ENCODE data around the gene FANCI. TPM values are rescaled to one million over a fixed set of nuclear protein-coding genes. Genes with fewer than 3 reads are reported as not detected.
A peak's percentile ranks its signal among the peaks of the same experiment; 100 is the strongest.

FANCI gene
- total and polyA plus RNA-seq, 9 donors, result 12.7 to 23.5 (median 19.0) TPM

DNA sequence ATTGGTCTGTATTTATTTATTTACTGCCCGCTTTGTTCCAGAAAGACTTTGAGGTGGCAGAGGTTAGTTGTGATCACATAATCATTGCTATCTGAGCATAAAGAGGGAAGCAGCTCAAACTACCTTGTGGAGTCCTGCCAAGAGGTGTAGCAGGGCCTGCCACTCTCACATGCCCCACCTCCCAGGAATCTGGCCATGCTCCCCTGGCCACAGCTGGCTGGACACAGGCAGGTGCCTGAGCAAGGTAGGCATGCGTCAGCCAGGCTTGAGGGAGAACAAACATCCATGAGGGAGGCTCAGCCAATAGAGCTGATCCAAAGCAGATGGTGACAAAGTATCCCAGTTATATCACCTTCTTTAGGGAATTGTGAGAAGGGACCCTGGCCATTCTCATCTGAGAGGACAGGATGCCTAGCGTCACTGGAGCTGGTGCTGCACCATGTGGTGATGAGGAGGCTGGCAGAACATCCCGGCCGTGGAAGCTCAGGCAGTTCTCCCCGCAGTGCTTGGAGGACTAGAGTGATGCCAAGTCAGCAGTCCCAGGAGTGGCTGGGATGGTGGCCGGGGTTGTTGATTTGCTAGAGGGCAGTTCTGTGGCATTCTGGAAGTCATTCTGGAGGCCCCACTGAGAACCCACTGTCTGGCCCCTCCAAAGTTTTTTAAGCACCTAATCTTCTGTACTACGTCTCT is 97.7 kb downstream of the FANCI start:
- Histone ChIP-seq H3K27me3 (ENCODE audit: control insufficient read depth, insufficient read depth, low read length) (peaks cover 41% of the 10 kb centered on the region), H3K36me3 (ENCODE audit: control insufficient read depth, insufficient read depth, low read length) (no peaks in the 10 kb centered on the region), H3K27ac (ENCODE audit: low read length) (no peak overlapping the region), H3K4me3 (ENCODE audit: low read length) (no peak overlapping the region), H3K9me3 (replicated peaks; ENCODE audit: control insufficient read depth, low read depth, low read length) (no peaks in the 10 kb centered on the region), H3K4me1 (ENCODE audit: control insufficient read depth, insufficient read depth, low read length) (no peaks in the 10 kb centered on the region)
- no peak for DNase-seq
- 69% methylated on average over 6 of the region's 8 CpGs for WGBS (ENCODE audit: insufficient coverage)

DNA sequence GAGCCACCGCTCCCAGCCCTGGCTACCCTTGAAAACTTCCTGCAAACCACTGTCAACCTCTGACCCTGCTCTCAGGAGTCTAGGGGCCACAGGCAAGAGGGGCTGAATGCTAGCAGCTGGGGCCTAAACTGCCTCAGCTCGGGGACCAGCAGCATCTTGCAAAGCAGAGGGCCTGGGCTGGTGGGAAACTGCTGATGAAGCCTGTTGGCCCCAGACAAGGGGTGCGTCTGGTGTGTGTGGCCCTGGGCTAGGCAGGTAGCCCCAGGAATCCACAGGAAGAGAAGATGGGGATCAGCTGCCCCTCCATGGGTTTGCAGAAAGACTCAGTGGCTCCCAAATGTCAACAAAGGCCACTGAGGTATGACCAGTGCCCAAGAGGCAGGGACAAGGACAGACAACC is 99.1 kb downstream of the FANCI start:
- H3K27me3 ChIP-seq (ENCODE audit: control insufficient read depth, insufficient read depth, low read length), result peaks cover 39% of the 10 kb centered on the region
- no peak overlapping the region for H3K4me3 ChIP-seq (ENCODE audit: low read length)
- no peak overlapping the region for H3K27ac ChIP-seq (ENCODE audit: low read length)
- 84% methylated on average over 3 of the region's 3 CpGs for WGBS (ENCODE audit: insufficient coverage)
- H3K9me3 ChIP-seq (replicated peaks; ENCODE audit: control insufficient read depth, low read depth, low read length), result no peaks in the 10 kb centered on the region
- no peaks in the 10 kb centered on the region for H3K4me1 ChIP-seq (ENCODE audit: control insufficient read depth, insufficient read depth, low read length)
- no peaks in the 10 kb centered on the region for H3K36me3 ChIP-seq (ENCODE audit: control insufficient read depth, insufficient read depth, low read length)
- no peak for DNase-seq

DNA sequence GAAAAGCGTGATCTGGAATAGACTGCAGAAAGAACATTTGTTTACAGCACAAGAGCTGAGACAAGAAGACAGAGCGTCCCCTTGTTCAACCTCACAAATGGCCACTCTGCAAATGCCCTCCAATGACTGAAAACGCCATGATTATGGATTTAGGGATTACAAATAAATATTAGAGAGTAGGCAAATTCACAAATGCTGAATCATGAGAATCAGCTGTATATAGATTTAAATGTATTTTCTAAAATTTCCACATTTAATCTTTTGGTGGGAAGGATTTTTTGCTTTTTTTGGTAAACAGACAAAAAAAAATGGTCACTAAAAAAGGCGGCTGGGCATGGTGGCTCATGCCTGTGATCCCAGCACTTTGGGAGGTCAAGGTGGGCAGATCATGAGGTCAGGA is 101.5 kb downstream of the FANCI start:
- H3K27ac ChIP-seq (ENCODE audit: low read length), result no peak overlapping the region
- no peak for DNase-seq
- no peaks in the 10 kb centered on the region for H3K4me1 ChIP-seq (ENCODE audit: control insufficient read depth, insufficient read depth, low read length)
- H3K9me3 ChIP-seq (replicated peaks; ENCODE audit: control insufficient read depth, low read depth, low read length), result no peaks in the 10 kb centered on the region
- no CpG with 5 or more reads among the region's 4 CpGs for WGBS (ENCODE audit: insufficient coverage)
- no peaks in the 10 kb centered on the region for H3K36me3 ChIP-seq (ENCODE audit: control insufficient read depth, insufficient read depth, low read length)
- H3K27me3 ChIP-seq (ENCODE audit: control insufficient read depth, insufficient read depth, low read length), result peaks cover 31% of the 10 kb centered on the region
- H3K4me3 ChIP-seq (ENCODE audit: low read length), result no peak overlapping the region

DNA sequence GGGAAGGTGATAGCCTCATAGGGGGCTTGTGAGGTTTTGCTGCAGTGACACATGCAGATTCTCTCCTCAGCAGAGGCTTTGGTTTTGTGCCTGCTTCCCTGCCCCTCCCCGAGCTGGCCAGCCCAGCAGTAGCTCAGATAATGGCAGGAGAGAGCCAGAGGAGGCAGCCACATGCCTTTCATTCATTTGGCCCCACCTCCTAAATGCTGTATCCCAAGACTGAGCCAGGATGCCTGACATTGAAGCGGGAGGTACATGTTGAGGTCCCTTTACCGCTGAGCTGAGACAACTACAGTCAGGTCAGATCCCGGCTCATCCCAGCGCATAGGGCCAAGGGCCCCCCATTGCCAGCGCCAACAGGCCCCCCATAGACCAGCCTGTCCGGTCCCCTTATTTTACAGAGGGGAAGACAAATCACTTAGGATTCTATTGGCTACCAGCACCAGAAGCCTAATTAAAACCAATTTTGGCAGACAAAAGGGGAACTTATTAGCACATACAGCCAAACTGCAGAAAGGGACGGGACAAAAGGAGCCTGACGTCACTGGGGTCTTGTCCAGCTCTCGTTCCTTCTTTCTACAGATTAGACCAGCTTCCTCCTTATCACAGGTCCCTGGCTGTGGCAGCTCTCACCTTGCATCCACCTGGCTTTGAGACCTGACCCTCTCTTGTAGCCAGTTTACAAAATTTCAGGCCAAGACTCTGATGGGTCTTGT is 102.9 kb downstream of the FANCI start:
- H3K4me1 ChIP-seq (ENCODE audit: control insufficient read depth, insufficient read depth, low read length), result no peaks in the 10 kb centered on the region
- no peak for DNase-seq
- H3K27ac ChIP-seq (ENCODE audit: low read length), result no peak overlapping the region
- H3K27me3 ChIP-seq (ENCODE audit: control insufficient read depth, insufficient read depth, low read length), result peaks cover 30% of the 10 kb centered on the region
- H3K4me3 ChIP-seq (ENCODE audit: low read length), result no peak overlapping the region
- H3K9me3 ChIP-seq (replicated peaks; ENCODE audit: control insufficient read depth, low read depth, low read length), result no peaks in the 10 kb centered on the region
- 26% methylated on average over 9 of the region's 10 CpGs for WGBS (ENCODE audit: insufficient coverage)
- H3K36me3 ChIP-seq (ENCODE audit: control insufficient read depth, insufficient read depth, low read length), result no peaks in the 10 kb centered on the region

DNA sequence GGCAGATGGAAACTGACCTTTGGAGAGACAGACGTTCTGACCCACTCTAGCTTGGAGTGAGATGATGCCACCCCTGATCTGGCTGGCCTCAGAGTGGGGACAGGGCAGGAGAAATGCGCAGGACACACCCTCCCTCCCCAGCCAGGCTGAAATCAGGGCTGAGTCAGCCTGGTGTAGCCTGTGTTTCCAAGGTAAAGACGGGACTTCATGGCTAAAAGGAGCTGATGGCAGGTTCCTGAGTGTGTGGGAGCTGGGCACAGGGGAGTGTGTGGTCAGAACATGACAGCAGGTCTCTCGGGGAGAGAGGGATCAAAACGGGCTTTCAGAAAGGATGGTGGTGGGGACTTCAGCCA is 105.4 kb downstream of the FANCI start:
- WGBS (ENCODE audit: insufficient coverage), result 71% methylated on average over 3 of the region's 5 CpGs
- H3K27me3 ChIP-seq (ENCODE audit: control insufficient read depth, insufficient read depth, low read length), result peaks cover 39% of the 10 kb centered on the region
- H3K4me1 ChIP-seq (ENCODE audit: control insufficient read depth, insufficient read depth, low read length), result no peaks in the 10 kb centered on the region
- no peaks in the 10 kb centered on the region for H3K36me3 ChIP-seq (ENCODE audit: control insufficient read depth, insufficient read depth, low read length)
- H3K4me3 ChIP-seq (ENCODE audit: low read length), result no peak overlapping the region
- no peak overlapping the region for H3K27ac ChIP-seq (ENCODE audit: low read length)
- no peaks in the 10 kb centered on the region for H3K9me3 ChIP-seq (replicated peaks; ENCODE audit: control insufficient read depth, low read depth, low read length)
- no peak for DNase-seq

DNA sequence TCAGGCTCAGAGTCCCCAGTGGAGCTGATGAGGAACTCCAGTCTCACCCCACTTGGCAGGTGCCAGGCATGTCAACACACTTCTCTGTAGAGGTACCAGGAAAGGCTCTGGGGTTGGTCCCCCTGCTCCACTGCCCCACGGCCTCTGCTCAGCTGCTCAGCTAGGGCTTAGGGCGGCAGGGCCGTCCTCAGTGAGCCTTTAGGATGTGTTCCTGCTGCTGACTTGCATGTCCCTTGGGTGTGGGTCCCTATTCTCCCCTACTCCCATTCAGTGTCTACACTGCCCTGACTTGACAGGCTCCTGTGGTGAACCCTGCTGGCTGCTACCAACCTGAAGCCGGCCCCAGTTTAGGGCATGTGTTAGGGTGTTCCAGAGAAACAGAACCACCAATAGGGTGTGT is 108.7 kb downstream of the FANCI start:
- H3K4me3 ChIP-seq (ENCODE audit: low read length), result no peak overlapping the region
- peaks cover 40% of the 10 kb centered on the region for H3K27me3 ChIP-seq (ENCODE audit: control insufficient read depth, insufficient read depth, low read length)
- 50% methylated on average over 1 of the region's 4 CpGs for WGBS (ENCODE audit: insufficient coverage)
- no peak overlapping the region for H3K27ac ChIP-seq (ENCODE audit: low read length)
- H3K9me3 ChIP-seq (replicated peaks; ENCODE audit: control insufficient read depth, low read depth, low read length), result no peaks in the 10 kb centered on the region
- DNase-seq, result no peak
- no peaks in the 10 kb centered on the region for H3K36me3 ChIP-seq (ENCODE audit: control insufficient read depth, insufficient read depth, low read length)
- no peaks in the 10 kb centered on the region for H3K4me1 ChIP-seq (ENCODE audit: control insufficient read depth, insufficient read depth, low read length)

DNA sequence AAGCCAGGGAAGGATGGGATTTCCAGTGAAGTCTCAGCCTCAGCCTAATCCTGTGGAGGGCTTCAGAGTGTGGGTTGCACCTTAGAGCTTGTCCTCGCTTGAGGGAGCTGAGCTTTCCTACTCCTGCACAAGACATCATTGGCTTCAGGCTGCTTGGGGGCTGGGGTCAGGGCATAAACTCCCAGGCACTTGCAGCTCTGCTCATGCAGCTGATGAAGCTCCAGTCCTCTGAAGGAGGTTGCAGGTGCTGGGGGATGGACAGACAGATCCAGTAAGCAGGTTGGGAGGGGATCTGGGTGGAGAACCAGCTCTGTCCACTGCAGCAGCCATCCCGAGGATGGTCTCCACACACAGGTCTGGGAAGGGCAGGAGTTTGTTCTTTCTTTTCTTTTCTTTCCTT is 110.2 kb downstream of the FANCI start:
- Histone ChIP-seq H3K4me1 (ENCODE audit: control insufficient read depth, insufficient read depth, low read length) (no peaks in the 10 kb centered on the region), H3K4me3 (ENCODE audit: low read length) (no peak overlapping the region), H3K36me3 (ENCODE audit: control insufficient read depth, insufficient read depth, low read length) (no peaks in the 10 kb centered on the region), H3K27ac (ENCODE audit: low read length) (no peak overlapping the region), H3K9me3 (replicated peaks; ENCODE audit: control insufficient read depth, low read depth, low read length) (no peaks in the 10 kb centered on the region), H3K27me3 (ENCODE audit: control insufficient read depth, insufficient read depth, low read length) (peaks cover 55% of the 10 kb centered on the region)
- DNase-seq, result no peak
- WGBS (ENCODE audit: insufficient coverage), result no CpG with 5 or more reads among the region's 2 CpGs

DNA sequence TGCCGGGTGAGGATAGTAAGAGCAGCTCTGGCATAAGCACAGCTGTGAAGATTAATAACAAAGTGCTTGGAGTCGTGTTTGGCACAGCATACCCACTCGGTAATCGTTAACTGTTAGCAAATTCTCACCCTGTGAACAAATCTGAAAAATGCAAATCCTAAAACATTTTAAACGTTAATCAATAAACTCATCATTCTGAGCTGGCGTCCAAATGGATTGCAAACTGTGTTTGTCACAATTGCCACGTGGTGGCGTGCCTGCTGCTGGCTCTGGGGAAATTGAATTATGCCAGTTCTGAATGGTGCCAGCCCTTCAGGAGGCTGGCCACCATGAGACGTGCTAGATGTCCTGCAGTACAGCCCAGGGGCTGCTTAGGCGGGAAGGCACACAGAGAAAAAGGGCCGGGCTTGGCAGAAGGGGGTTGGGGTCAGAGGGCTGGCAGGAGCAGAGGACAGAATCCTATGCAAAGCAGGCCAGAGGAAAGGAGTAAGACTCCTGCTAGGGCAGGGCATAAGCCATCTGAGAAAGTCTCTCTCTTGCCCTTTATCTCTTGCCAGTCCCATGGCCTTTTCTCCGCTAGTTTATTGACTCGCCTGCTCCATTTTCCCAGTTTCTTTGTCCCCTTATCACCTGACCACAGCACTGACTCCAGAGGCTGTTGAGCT is 113.0 kb downstream of the FANCI start:
- peaks cover 4% of the 10 kb centered on the region for H3K4me1 ChIP-seq (ENCODE audit: control insufficient read depth, insufficient read depth, low read length)
- no peaks in the 10 kb centered on the region for H3K36me3 ChIP-seq (ENCODE audit: control insufficient read depth, insufficient read depth, low read length)
- no peak overlapping the region for H3K27ac ChIP-seq (ENCODE audit: low read length)
- DNase-seq, result no peak
- H3K9me3 ChIP-seq (replicated peaks; ENCODE audit: control insufficient read depth, low read depth, low read length), result no peaks in the 10 kb centered on the region
- no peak overlapping the region for H3K4me3 ChIP-seq (ENCODE audit: low read length)
- 24% methylated on average over 12 of the region's 13 CpGs for WGBS (ENCODE audit: insufficient coverage)
- peaks cover 75% of the 10 kb centered on the region for H3K27me3 ChIP-seq (ENCODE audit: control insufficient read depth, insufficient read depth, low read length)

DNA sequence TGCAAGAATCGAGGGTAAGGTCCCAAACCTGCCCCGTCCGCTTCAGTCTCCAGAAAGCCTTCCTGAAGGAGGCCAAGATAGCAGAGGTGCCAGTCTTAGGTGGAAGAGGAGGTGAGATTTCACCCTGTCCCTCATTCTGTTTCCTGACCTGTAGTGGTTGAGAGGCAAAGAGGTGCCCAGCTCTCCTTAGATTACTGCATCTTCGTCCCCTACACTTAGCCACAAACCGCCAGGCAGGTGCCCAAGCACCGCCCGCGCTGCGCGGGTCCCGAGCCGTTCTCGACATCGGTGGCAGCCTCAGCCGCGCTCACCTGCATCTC is 114.6 kb downstream of the FANCI start:
- Histone ChIP-seq H3K27ac (ENCODE audit: low read length) (no peak overlapping the region), H3K9me3 (replicated peaks; ENCODE audit: control insufficient read depth, low read depth, low read length) (no peaks in the 10 kb centered on the region), H3K27me3 (ENCODE audit: control insufficient read depth, insufficient read depth, low read length) (peaks cover 83% of the 10 kb centered on the region), H3K4me1 (ENCODE audit: control insufficient read depth, insufficient read depth, low read length) (peaks cover 8% of the 10 kb centered on the region), H3K36me3 (ENCODE audit: control insufficient read depth, insufficient read depth, low read length) (no peaks in the 10 kb centered on the region), H3K4me3 (ENCODE audit: low read length) (peak overlapping the region; percentile 28)
- 0% methylated on average over 12 of the region's 16 CpGs for WGBS (ENCODE audit: insufficient coverage)
- no peak for DNase-seq

DNA sequence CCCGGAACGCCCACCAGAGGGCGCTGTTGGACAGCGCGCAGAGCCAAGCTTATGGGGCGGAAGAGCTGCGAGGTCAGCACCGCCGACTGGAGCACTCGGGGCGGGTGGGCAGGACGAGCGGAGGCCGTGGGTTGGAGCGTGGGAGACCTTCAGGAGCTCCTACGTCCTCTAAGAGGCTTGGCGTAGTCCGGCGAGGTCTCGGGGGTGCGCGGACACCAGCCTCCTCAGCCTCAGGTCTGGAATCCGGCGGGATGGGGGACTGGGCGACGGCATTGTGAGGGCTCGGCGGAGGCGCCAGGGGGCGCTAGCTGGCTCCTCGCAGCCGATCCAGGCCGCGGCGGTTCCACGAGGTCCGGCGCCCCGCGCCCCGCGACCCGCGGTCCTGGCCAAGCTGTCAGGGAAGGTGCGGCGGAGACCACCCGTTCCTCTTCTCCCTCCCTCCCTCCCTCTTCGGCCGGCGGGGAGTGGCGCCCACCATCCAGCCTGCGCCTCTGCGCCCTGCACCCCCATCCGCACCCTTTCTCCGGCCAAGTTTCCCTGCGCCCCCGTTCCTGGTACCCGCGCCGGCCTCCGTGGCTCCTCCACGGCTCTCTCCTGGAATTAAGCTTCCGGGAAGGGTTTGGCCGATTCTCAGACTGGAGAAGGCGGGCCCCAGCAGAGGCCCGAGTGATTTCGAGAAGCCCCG is 115.1 kb downstream of the FANCI start:
- Histone ChIP-seq H3K27me3 (ENCODE audit: control insufficient read depth, insufficient read depth, low read length) (peaks cover 83% of the 10 kb centered on the region), H3K9me3 (replicated peaks; ENCODE audit: control insufficient read depth, low read depth, low read length) (no peaks in the 10 kb centered on the region), H3K4me3 (ENCODE audit: low read length) (peak overlapping the region; percentile 28), H3K4me1 (ENCODE audit: control insufficient read depth, insufficient read depth, low read length) (peaks cover 8% of the 10 kb centered on the region), H3K27ac (ENCODE audit: low read length) (no peak overlapping the region), H3K36me3 (ENCODE audit: control insufficient read depth, insufficient read depth, low read length) (no peaks in the 10 kb centered on the region)
- DNase-seq, result peak; percentile 74
- 2% methylated on average over 68 of the region's 68 CpGs for WGBS (ENCODE audit: insufficient coverage)
